Measurements from ENCODE around the gene KCNQ1OT1.

The KCNQ1OT1 gene

DNA sequence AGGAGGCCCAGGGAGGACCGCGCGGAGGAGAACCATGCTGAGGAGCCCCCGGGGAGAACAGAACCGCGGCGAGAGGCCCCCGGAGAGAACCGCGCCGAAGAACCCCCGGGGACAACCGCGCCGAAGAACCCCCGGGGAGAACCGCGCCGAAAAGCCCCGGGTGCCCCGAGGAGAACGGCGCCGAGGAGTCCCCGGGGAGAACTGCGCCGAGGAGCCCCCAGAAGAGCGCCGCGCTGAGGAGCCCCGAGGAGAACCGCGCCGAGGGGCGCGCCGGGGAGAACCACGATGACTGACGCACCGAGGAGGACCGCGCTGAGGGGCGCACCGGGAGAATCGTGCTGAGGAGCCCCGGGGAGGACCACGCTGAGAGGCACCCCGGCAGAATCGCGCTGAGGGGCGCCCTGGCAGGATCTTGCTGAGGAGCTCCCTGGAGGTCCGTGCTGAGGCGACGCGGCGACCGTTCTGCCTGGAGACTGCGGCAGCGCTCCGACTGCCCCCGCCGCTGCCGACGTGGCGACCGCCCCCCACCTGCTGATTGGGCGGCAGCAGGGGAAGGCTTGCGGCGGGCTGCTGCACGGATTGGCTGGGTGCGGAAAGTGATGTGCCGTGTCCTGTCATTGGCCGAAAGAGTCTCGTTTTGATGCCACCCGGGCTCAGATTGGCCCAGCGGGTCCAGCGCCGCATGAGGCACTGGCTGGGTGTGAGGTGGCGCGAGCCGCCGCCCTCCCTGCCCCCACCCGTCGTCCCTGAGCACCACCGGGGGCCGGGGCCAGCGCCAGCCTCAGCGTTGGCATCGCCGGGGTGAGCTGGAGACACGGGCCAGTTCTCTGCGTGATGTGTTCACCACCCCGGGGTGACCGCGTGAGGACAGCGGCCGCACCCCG is at the start of gene KCNQ1OT1:
TSS of gene KCNQ1OT1 (minus strand) at position 464 of the 884 bp plus-strand sequence.
- POLR2A ChIA-PET (ENCODE audit: low non-redundant PET) = interaction anchor here (1.1 kb wide), 1 partner anchor 203 kb away, joined by 4 read pairs; a partner anchor contains a TSS
- TF ChIP-seq, protein P1, sequence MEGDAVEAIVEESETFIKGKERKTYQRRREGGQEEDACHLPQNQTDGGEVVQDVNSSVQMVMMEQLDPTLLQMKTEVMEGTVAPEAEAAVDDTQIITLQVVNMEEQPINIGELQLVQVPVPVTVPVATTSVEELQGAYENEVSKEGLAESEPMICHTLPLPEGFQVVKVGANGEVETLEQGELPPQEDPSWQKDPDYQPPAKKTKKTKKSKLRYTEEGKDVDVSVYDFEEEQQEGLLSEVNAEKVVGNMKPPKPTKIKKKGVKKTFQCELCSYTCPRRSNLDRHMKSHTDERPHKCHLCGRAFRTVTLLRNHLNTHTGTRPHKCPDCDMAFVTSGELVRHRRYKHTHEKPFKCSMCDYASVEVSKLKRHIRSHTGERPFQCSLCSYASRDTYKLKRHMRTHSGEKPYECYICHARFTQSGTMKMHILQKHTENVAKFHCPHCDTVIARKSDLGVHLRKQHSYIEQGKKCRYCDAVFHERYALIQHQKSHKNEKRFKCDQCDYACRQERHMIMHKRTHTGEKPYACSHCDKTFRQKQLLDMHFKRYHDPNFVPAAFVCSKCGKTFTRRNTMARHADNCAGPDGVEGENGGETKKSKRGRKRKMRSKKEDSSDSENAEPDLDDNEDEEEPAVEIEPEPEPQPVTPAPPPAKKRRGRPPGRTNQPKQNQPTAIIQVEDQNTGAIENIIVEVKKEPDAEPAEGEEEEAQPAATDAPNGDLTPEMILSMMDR (conservative IDR thresholded peaks at IDR 0.05; ENCODE audit: low read depth) = no peak
- peak within 1 kb of the TSS; percentile 82 for H3K27ac ChIP-seq
- DNase-seq (ENCODE audit: low spot score) = peak; percentile 96
- CTCF ChIA-PET = interaction anchor here (0.6 kb wide), 1 partner anchor 125 kb away, joined by 3 read pairs; no protein-coding TSS in a partner anchor

DNA sequence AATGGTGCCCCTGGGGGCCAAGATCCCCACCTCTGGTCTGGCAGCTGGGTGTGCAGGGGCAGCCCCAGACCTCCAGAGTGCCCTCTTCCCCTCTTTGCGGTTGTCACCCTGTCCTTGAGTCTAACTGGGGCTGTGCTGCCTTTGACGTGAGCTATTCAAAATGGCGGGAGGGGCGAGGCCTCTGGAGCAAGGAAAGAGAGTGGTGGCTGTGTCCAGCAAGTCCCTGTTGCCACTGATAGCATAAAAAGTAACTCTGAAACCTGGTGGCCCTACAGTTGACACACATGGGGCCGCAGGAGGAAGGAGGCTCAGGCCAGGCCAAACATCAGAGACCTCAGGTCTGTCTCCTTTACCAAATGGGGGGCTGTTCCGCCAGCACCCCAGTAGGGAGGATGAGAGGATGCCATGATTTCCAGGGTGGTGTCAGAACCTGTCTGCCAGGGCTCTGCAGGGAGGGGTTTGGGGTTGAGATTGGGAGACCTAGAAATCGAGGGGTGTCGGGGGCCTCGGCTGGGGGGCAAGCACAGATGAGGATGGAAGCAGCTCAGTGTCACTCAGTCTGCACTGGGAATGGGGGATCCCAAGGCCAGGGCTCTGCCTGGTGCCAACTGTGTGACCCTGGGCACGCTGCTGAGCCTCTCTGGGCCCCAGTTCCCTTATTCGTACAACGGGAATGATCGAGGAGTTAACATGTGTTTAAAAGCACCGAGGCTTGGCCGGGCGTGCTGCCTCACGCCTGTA is 49.2 kb upstream of the KCNQ1OT1 start:
- no peak for DNase-seq (ENCODE audit: low spot score)
- TF ChIP-seq, protein P1 (conservative IDR thresholded peaks at IDR 0.05; ENCODE audit: low read depth) = no peak
- ChIA-PET POLR2A (ENCODE audit: low non-redundant PET) (no interaction called here), CTCF (no interaction called here)
- no peak overlapping the region for H3K27ac ChIP-seq

DNA sequence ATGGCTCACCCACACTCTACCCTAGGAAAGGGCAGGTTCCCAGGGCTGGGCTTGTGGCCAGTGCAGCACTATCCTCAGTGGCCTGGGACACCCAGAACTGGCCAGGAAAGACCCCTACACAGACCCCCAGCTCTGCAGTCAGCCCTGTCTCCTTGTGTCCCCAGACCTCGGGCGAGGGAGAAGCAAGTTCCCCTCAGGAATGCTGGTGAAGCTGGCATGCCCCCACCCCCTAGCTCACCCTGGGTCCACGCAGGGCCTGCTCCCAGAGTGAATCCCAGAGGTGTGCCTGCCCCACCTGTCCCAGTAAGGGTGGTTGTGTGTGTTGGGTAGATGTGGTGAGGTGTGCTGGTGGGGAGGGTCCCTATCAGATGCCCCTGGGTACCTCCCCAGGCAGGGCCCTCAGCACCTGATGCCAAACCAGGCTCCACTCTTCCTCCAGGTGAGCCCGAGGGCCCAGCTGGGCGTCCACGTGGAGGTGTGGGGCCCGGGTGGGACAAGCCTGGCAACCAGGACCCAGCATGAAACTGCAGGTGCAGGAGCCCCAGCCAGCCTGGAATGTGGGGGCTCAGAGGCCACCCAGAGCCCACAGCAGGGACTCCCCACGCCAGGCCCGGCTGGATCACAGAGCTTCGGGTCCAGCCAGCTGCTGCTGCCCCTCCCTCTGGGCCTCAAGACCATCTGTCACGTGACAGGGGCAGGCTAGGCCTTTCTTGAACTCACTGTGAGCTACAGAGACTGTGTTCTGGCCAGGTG is 48.4 kb upstream of the KCNQ1OT1 start:
- no peak overlapping the region for H3K27ac ChIP-seq
- DNase-seq (ENCODE audit: low spot score) = no peak
- ChIA-PET POLR2A (ENCODE audit: low non-redundant PET) (no interaction called here), CTCF (no interaction called here)
- TF ChIP-seq, protein P1 (conservative IDR thresholded peaks at IDR 0.05; ENCODE audit: low read depth) = no peak

DNA sequence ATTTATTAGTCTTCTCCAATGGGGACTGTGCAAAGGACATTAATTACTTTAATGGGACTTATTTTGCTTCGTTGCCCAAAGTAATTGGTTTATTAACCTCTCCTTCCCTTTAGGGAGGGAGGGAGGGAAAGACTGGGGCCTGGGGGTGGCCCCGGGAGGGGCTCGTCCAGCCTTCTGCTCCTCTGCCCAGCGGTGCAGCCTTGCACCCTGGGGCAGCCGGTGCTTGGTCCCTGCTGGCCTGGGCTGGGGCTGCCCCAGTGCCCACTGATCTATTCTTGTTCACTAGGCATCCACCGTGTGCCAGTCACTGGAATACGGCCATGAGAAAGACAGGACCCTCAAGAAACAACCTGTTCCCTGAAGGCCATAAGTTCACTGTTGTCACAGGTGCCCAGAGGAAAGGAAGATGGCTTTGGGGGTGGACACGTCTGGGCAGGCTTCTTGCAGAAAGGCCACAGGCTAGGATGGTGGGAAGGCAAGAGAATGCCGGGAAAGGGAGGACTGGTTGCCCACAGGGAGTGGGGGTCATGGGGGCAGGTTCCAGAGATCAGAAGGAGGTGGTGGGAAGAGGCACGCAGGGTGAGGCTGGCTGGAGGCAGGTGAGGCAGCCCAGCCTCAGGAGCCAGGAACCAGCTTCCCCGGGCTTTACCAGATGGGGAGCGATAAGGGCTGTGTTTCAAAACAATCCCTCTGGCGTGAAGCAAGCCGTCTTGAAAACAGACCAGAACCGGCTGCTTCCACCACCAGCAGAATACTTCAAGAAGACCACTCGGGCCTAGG is 47.6 kb upstream of the KCNQ1OT1 start:
- TF ChIP-seq, protein P1 (conservative IDR thresholded peaks at IDR 0.05; ENCODE audit: low read depth) = no peak
- ChIA-PET POLR2A (ENCODE audit: low non-redundant PET) (no interaction called here), CTCF (no interaction called here)
- no peak for DNase-seq (ENCODE audit: low spot score)
- H3K27ac ChIP-seq = no peak overlapping the region

DNA sequence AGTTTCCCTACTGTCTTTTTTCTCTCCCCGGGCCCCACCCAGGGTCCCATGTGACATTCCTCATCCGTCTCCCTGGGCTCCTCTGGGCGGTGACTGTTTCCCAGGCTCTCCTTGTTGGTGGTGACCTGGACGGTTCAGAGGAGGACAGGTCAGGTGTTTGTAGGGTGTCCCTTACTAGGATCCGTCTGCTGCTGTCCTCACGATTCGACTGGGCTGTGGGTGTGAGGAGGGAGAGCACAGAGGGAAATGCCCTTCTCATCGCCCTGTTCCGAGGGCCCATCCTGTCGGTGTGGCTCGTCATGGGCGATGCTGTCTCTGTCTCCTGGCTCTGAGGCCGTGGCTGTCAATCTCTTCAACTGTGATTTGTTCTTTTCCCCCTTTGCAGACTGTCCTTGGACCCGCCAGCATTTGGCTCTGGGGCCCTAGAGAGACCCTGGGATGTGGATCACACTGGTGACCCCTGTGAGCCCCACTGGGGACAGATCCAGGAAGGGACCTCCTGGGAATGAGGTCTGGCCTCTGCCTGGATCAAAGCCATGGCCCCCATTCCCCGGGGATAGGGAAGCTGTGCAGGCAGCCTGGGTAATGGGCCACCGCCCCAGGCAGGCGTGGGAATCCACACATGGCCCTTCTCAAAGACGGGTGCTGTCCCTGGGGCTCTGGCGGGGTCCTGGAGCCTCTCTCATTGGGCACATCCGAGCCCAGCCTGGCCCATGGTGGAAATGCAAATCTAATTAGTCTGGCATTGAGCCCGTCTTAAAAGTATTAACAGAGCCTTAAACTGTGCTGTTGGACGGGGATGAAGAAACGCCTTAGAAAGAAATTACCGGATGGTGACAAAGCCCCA is 46.8 kb upstream of the KCNQ1OT1 start:
- ChIA-PET CTCF (no interaction called here), POLR2A (ENCODE audit: low non-redundant PET) (no interaction called here)
- TF ChIP-seq, protein P1 (conservative IDR thresholded peaks at IDR 0.05; ENCODE audit: low read depth) = no peak

More for the DNA sequence above, 46.8 kb upstream of the KCNQ1OT1 start:
- H3K27ac ChIP-seq = no peak overlapping the region
- no peak for DNase-seq (ENCODE audit: low spot score)
